Thyroid gland (tissue), 4 donors: Measurements from ENCODE around the gene BCL2L11. TPM values are rescaled to one million over a fixed set of nuclear protein-coding genes. Genes with fewer than 3 reads are reported as not detected.

Experiments used
- DNase-seq, 2 donors: peaks; one replicate each; pipeline ENCODE4 v3.0.0-alpha.2; 2019
- H3K27ac ChIP-seq, 3 donors: fragments of 200-600 bp; sonication (generic); 1 replicate in 2 of 3; 2 replicates in 1 of 3; pipeline ENCODE4 v1.5.1; 2016 to 2019; ENCODE audit warnings: mild to moderate bottlenecking in 1 of 3, moderate library complexity in 1 of 3
- H3K27me3 ChIP-seq: fragments of 200-600 bp; sonication (generic); one replicate; pipeline ENCODE4 v1.5.1; 2019
- H3K36me3 ChIP-seq, 2 donors: fragments of 200-600 bp; sonication (generic); one replicate each; pipeline ENCODE4 v1.5.1; 2016 to 2019
- H3K4me1 ChIP-seq, 2 donors: fragments of 200-600 bp; sonication (generic); one replicate each; pipeline ENCODE4 v1.5.1; 2017 to 2019
- H3K4me3 ChIP-seq, 3 donors: fragments of 200-600 bp; sonication (generic); replicated peaks in 1 of 3; 1 replicate in 2 of 3; 2 replicates in 1 of 3; pipeline ENCODE4 v1.5.1; 2016; ENCODE audit warnings: mild to moderate bottlenecking in 1 of 3
- H3K9me3 ChIP-seq: fragments of 200-600 bp; sonication (generic); one replicate; pipeline ENCODE4 v1.5.1; 2017
- CTCF ChIP-seq, 6 experiments: fragments of 200-600 bp in 3 of 6; fragments of 450-650 bp in 3 of 6; sonication (generic) in 3 of 6; IDR thresholded peaks; one replicate each; pipeline ENCODE4 v1.5.1; 2016 to 2019; ENCODE audit warnings: antibody characterized with exemption in 6 of 6, mild to moderate bottlenecking in 2 of 6, inconsistent platforms in 1 of 6, moderate library complexity in 1 of 6
- POLR2A ChIP-seq, 2 donors: fragments of 450-650 bp; IDR thresholded peaks; one replicate each; pipeline ENCODE4 v1.6.1; 2017; ENCODE audit warnings: antibody characterized with exemption in 2 of 2, mild to moderate bottlenecking in 2 of 2, moderate library complexity in 1 of 2
- WGBS, 2 donors: methylation state at CpG; one replicate each; pipeline ENCODE4 v1.1.5; 2017; 5-methylcytosine and 5-hydroxymethylcytosine counted together
- intact Hi-C: fragments of 100-400 bp; cut with DNase I; formaldehyde crosslinking; loops from one replicate; pipeline ENCODE4 v1.15.1; 2023
- total RNA-seq, 4 donors: library from RNA; depleted of rRNA; stranded (reverse); fragments of >200 nt; gene quantifications; one replicate each; pipeline ENCODE4 v1.2.3, GENCODE V29; 2016

Gene BCL2L11
- total RNA-seq, 4 donors from 2014 or later, result 48.4 to 90.6 (median 62.4) TPM

- no peaks in the 10 kb centered on the region for H3K27me3 ChIP-seq
- no peaks in the 10 kb centered on the region for H3K36me3 ChIP-seq
- intact Hi-C loops, result no loop called here
- no peak for DNase-seq
- TF ChIP-seq CTCF (IDR thresholded peaks at IDR 0.05), result no peak
- no peak for TF ChIP-seq POLR2A (IDR thresholded peaks at IDR 0.05)
- H3K9me3 ChIP-seq, result no peaks in the 10 kb centered on the region
- peaks cover 11 to 19% of the 10 kb centered on the region in 2 donors for H3K4me1 ChIP-seq
- WGBS, 2 donors, result 73 to 93% methylated on average over 6 to 10 of the region's 11 CpGs
- no peak overlapping the region for H3K27ac ChIP-seq
- H3K4me3 ChIP-seq, result no peak overlapping the region
These were observed 79.7 kb downstream of the BCL2L11 start for GRCh38 chr2:111200333-111200881.

GRCh38 chr2:111201214-111201613, 80.5 kb downstream of the BCL2L11 start:
- WGBS, 2 donors, result 100% methylated on average over 1 of the region's 4 CpGs
- H3K27me3 ChIP-seq, result no peaks in the 10 kb centered on the region

GRCh38 chr2:111202266-111203040, 81.7 kb downstream of the BCL2L11 start:
- Histone ChIP-seq H3K36me3 (no peaks in the 10 kb centered on the region), H3K4me1 (peaks cover 12 to 25% of the 10 kb centered on the region in 2 donors), H3K27me3 (no peaks in the 10 kb centered on the region), H3K4me3 (no peak overlapping the region), H3K9me3 (no peaks in the 10 kb centered on the region), H3K27ac (no peak overlapping the region)
- WGBS, 2 donors, result 66 to 83% methylated on average over 2 of the region's 2 CpGs
- no peak for DNase-seq
- intact Hi-C loops, result no loop called here
- TF ChIP-seq CTCF (IDR thresholded peaks at IDR 0.05) (no peak), POLR2A (IDR thresholded peaks at IDR 0.05) (no peak)

More at GRCh38 chr2:111201214-111201613, 80.5 kb downstream of the BCL2L11 start:
- no peaks in the 10 kb centered on the region for H3K36me3 ChIP-seq
- DNase-seq, result peak; percentile 25 to 64
- TF ChIP-seq CTCF (IDR thresholded peaks at IDR 0.05) (no peak), POLR2A (IDR thresholded peaks at IDR 0.05) (no peak)
- H3K9me3 ChIP-seq, result no peaks in the 10 kb centered on the region
- intact Hi-C loops, result no loop called here
- peaks cover 11 to 19% of the 10 kb centered on the region in 2 donors for H3K4me1 ChIP-seq
- no peak overlapping the region for H3K4me3 ChIP-seq
- no peak overlapping the region for H3K27ac ChIP-seq

- Histone ChIP-seq H3K4me3 (no peak overlapping the region), H3K27ac (no peak overlapping the region), H3K27me3 (no peaks in the 10 kb centered on the region), H3K4me1 (peaks cover 15 to 30% of the 10 kb centered on the region in 2 donors), H3K9me3 (no peaks in the 10 kb centered on the region), H3K36me3 (no peaks in the 10 kb centered on the region)
- DNase-seq, result no peak
- intact Hi-C loops, result no loop called here
- TF ChIP-seq CTCF (IDR thresholded peaks at IDR 0.05), result no peak
- no peak for TF ChIP-seq POLR2A (IDR thresholded peaks at IDR 0.05)
- WGBS, 2 donors, result 94% methylated on average over 2 of the region's 2 CpGs
These were observed 84.0 kb downstream of the BCL2L11 start for GRCh38 chr2:111204706-111205105.

- 88 to 97% methylated on average over 2 of the region's 2 CpGs for WGBS, 2 donors
- intact Hi-C loops, result no loop called here
- no peak for DNase-seq
- no peaks in the 10 kb centered on the region for H3K9me3 ChIP-seq
- peaks cover 15 to 30% of the 10 kb centered on the region in 2 donors for H3K4me1 ChIP-seq
- H3K36me3 ChIP-seq, result no peaks in the 10 kb centered on the region
- no peak overlapping the region for H3K27ac ChIP-seq
- H3K27me3 ChIP-seq, result no peaks in the 10 kb centered on the region
- no peak overlapping the region for H3K4me3 ChIP-seq
- TF ChIP-seq CTCF (IDR thresholded peaks at IDR 0.05) (no peak), POLR2A (IDR thresholded peaks at IDR 0.05) (no peak)
These were observed 85.1 kb downstream of the BCL2L11 start for GRCh38 chr2:111205774-111206173.
